ENCODE data around the gene DDX59. TPM values are rescaled to one million over a fixed set of nuclear protein-coding genes. Genes with fewer than 3 reads are reported as not detected.

Gene DDX59
- total RNA-seq, 4 donors from 2014 or later: 18.9 to 30.2 (median 23.5) TPM

- TF ChIP-seq CTCF (IDR thresholded peaks at IDR 0.05; ENCODE audit: low read depth): no peak
Observed at GRCh38 chr1:200640963-200641401, 28.7 kb downstream of the DDX59 start.

DNA sequence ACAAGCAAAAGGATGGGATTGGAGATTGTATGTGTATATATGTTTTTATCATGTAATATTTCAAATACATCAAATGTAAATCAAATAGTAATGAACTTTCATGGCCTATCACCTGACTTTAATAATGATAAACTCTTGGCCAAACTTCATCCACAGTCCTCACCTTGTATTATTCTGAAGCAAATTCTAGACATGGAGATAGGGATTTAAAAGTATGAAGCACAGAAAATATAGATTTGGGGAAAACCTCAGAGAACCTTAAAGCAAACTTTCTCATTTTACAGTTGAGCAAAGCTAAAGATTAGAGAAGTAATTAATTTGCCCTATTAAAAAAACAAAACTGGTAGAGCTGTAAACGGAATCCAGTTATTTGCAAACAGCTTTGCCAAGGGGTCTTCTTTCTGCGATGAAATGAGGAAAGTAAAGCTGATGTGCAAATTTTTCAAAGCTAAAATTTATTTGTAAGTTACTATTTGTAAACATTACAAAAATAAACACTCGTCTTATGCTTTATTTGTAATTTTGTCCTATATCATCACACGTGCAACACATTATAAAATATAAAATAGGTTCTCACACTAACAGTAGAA, 29.2 kb downstream of the DDX59 start:
- TF ChIP-seq CTCF (IDR thresholded peaks at IDR 0.05; ENCODE audit: low read depth): no peak

DNA sequence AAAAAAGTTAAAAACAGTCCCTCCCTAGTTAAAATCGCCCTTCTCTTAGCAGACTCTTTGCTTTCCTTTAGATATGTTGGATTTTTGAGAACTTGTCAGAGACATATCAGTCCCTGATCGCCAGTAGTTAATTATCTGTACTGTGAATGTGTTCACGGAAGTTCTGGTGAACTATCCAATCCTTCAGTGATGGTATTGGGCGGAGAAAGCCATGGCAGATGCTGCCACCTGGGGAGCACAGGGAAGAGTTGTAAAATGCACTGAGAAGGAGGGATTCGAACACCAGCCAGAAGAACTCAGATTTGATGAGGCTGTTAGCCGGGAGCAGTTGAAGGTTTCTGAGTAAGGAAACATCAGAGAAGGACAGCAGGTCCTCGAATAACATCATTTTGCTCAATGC, 31.6 kb downstream of the DDX59 start:
- TF ChIP-seq CTCF (IDR thresholded peaks at IDR 0.05; ENCODE audit: low read depth): no peak

- no peak for TF ChIP-seq CTCF (IDR thresholded peaks at IDR 0.05; ENCODE audit: low read depth)
Observed at GRCh38 chr1:200636681-200637080, 33.0 kb downstream of the DDX59 start.

DNA sequence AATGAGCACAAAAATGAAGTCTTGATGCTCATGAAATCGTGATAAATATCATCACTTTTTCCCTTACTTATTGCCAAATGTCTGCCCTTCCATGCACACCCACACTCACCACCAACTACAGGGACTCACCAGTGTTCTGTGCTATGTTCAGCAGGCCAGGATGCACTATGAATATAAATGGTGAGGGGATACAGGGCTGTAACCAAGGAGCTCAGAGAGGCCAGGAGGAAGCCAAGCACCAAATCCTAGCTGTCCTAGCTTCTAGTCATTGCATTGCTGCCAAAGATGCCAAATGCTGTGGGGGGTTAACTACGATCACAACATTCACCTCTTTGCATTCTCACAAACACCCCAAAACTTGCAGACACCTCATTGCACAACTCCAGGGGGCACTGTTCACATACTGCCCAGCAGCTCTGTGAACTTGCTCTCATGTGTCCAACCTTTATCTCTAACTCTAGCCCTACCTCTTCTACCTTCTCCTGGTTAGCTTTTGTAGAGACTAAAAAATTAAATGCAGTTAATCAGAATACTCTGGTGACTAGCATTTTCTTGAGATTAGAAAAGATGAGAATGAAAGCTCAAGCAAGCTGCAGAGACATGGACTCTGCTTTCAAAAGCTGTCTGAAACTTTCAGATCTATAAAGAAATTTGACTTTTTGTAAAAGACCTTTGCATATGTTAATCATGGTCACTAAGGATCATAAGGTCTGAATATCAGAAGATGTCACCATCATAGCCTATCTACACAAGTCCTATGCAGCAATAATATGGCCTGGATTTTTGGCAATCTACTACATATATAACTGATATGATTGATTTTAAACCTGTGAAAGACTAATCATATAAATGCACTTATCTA, 35.2 kb downstream of the DDX59 start:
- no peak for TF ChIP-seq CTCF (IDR thresholded peaks at IDR 0.05; ENCODE audit: low read depth)

DNA sequence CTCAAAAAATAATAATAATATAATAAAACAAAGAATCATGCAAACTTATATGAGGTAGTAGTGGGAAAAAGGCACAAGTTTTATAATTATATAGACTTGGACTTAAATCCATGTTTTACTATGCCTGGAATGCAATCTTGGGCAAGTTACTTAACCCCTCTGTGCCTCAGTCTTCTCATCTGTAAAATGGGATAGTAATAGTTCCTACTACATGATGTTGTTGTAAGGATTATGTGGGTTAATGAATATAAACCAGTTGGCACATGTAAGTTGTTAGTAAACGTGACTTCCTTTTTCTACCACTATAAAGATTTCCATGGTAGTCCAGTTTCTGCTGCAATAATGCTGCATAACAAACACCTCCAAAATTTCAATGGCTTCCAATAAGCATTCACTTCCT, 38.3 kb downstream of the DDX59 start:
- no peak for TF ChIP-seq CTCF (IDR thresholded peaks at IDR 0.05; ENCODE audit: low read depth)

DNA sequence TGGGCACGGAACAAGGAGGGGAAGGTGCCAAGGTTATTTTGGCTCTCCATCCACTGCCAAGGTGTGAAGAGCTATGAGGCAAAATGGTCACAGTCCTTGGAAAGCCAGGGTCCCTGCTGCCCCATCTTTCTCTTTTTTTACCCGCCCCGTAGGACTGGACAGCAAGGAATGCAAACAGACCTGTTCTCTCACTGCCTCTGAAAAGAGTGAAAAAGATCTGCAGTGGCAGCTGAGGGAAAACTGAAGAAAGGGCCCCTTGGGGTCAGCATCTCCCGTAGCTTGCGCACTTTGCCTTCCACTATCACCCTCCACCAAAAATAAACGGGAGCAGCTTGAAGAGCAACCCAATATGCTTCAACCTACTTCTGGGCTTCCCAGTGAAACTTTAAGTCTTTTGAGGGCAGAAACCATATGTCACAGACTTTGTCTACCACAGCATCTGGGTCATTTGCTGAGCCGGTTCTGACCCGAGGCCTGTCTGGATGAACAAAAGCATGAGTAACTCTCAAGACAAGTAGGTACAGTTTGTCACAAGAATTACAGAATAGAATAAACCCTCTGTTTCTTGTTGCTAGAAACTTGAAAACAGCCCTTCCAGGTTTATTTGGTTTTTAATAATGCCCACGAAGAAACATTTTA, 39.7 kb downstream of the DDX59 start:
- no peak for TF ChIP-seq CTCF (IDR thresholded peaks at IDR 0.05; ENCODE audit: low read depth)
